SJSA1 (cell line): Measurements from ENCODE around the gene ALK. TPM values are rescaled to one million over a fixed set of nuclear protein-coding genes. Genes with fewer than 3 reads are reported as not detected.

Source experiments
- DNase-seq, 2 experiments: peaks; one replicate each; pipeline ENCODE4 v3.0.0-alpha.2; 2015 to 2020; ENCODE audit warnings: low spot score in 2 of 2, low read depth in 1 of 2
- H3K27ac ChIP-seq: fragments of 250-450 bp; sonication (Bioruptor Pico); 2 replicates; pipeline ENCODE4 v1.5.1; 2020; ENCODE audit warnings: mild to moderate bottlenecking, moderate library complexity
- H3K27me3 ChIP-seq: fragments of 250-450 bp; sonication (Bioruptor Pico); replicated peaks from 2 replicates; pipeline ENCODE4 v1.5.1; 2020; ENCODE audit warnings: mild to moderate bottlenecking, moderate library complexity
- H3K36me3 ChIP-seq: fragments of 250-450 bp; sonication (Bioruptor Pico); 2 replicates; pipeline ENCODE4 v1.5.1; 2020; ENCODE audit warnings: mild to moderate bottlenecking
- H3K4me1 ChIP-seq: fragments of 250-450 bp; sonication (Bioruptor Pico); replicated peaks from 2 replicates; pipeline ENCODE4 v1.6.1; 2021; ENCODE audit warnings: mild to moderate bottlenecking
- H3K4me3 ChIP-seq: fragments of 250-450 bp; sonication (Bioruptor Pico); 2 replicates; pipeline ENCODE4 v1.5.1; 2020; ENCODE audit warnings: mild to moderate bottlenecking
- H3K9me3 ChIP-seq: fragments of 250-450 bp; sonication (Bioruptor Pico); replicated peaks from 2 replicates; pipeline ENCODE4 v1.5.1; 2020; ENCODE audit warnings: mild to moderate bottlenecking
- total RNA-seq: library from RNA; depleted of rRNA; stranded (reverse); fragments of >200 nt; shearing (Covaris generic); gene quantifications from 2 replicates; pipeline ENCODE4 v1.2.3, GENCODE V29; 2014

The ALK gene
- total RNA-seq, 1 experiment from 2014 or later = not detected

DNA sequence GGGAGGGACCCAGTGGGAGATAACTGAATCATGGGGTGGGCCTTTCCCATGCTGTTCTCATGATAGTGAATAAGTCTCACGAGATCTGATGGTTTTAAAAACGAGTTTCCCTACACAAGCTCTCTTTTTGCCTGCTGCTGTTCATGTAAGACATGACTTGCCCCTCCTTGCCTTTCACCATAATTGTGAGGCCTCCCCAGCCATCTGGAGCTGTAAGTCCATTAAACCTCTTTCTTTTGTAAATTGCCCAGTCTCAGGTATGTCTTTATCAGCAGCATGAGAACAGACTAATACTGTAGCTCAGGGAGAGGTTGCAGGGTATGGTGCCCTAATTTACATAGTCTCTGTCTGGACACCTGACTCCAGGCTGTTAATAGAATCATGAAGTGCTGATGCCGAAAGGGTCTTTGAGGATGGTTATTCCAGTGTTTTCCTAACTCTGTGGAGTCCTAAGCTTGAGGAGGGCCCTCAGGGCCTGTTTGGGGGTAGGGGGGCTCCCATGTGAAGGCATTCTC lies 343.2 kb downstream of the ALK start:
- Histone ChIP-seq H3K27me3 (no peaks in the 10 kb centered on the region; the same call in 1 of the 2 replicates), H3K27ac (no peak overlapping the region), H3K4me3 (no peak overlapping the region), H3K4me1 (peaks cover 11% of the 10 kb centered on the region), H3K9me3 (no peaks in the 10 kb centered on the region), H3K36me3 (no peaks in the 10 kb centered on the region)
- no peak for DNase-seq

GRCh38 chr2:29576231-29576630 lies 345.2 kb downstream of the ALK start:
- no peak overlapping the region for H3K27ac ChIP-seq
- no peaks in the 10 kb centered on the region for H3K9me3 ChIP-seq
- no peak overlapping the region for H3K4me3 ChIP-seq
- peaks cover 11% of the 10 kb centered on the region for H3K4me1 ChIP-seq
- no peaks in the 10 kb centered on the region; the same call in 1 of the 2 replicates for H3K27me3 ChIP-seq
- H3K36me3 ChIP-seq = no peaks in the 10 kb centered on the region
- DNase-seq = no peak

GRCh38 chr2:29575370-29575890 lies 346.0 kb downstream of the ALK start:
- no peaks in the 10 kb centered on the region for H3K36me3 ChIP-seq
- no peaks in the 10 kb centered on the region for H3K9me3 ChIP-seq
- no peak for DNase-seq
- H3K27me3 ChIP-seq = peaks cover 6% of the 10 kb centered on the region; the same call in 1 of the 2 replicates
- peaks cover 11% of the 10 kb centered on the region for H3K4me1 ChIP-seq
- H3K27ac ChIP-seq = no peak overlapping the region
- H3K4me3 ChIP-seq = no peak overlapping the region

GRCh38 chr2:29573612-29574011 lies 347.8 kb downstream of the ALK start:
- Histone ChIP-seq H3K4me3 (no peak overlapping the region), H3K27me3 (peaks cover 11% of the 10 kb centered on the region; the same call in 1 of the 2 replicates), H3K36me3 (no peaks in the 10 kb centered on the region), H3K4me1 (peaks cover 11% of the 10 kb centered on the region), H3K27ac (no peak overlapping the region), H3K9me3 (no peaks in the 10 kb centered on the region)
- DNase-seq = peak in 1 of 2 experiments; percentile 8

DNA sequence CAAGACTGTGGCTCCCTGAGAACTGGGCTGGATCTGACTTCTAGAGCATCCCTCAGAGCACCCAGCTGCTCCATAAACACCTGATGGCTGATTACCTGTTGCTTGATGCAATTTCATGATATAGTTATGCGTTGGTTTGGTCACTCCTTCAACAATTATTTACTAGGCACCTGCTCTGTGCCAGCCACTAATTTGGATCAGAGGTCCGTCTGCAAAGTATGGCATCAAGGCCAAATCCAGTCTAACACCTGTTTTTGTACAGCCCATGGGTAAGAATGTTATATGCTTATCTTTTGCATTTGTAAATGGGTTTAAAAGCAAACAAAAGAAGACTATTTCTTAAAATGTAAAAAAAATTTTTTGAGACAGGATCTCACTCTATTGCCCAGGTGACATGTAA lies 348.2 kb downstream of the ALK start:
- no peaks in the 10 kb centered on the region for H3K9me3 ChIP-seq
- no peak overlapping the region for H3K4me3 ChIP-seq
- DNase-seq = no peak
- no peaks in the 10 kb centered on the region for H3K36me3 ChIP-seq
- peaks cover 11% of the 10 kb centered on the region for H3K4me1 ChIP-seq
- H3K27ac ChIP-seq = no peak overlapping the region
- peaks cover 11% of the 10 kb centered on the region; the same call in 1 of the 2 replicates for H3K27me3 ChIP-seq

DNA sequence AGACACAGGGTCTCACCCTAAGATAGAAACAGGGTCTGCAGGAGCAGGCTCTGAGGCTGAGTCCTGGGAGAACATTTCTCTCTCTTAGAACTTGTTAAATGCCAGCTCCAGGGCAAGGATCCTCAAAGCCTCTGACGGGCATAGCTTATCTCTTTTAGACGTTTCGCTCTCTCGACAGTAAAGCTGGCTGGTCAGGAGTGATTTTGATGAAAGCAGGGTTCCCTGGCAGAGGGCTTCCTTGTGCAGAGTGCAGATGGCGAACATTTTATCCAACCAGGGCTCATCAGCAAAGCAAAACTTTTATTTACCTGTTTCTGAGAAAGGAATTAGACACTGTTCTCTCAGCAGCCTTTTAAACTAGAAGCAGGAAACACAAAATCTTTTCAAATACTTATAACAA lies 350.8 kb downstream of the ALK start:
- H3K27me3 ChIP-seq = peaks cover 24% of the 10 kb centered on the region
- H3K27ac ChIP-seq = no peak overlapping the region
- H3K9me3 ChIP-seq = no peaks in the 10 kb centered on the region
- peaks cover 11% of the 10 kb centered on the region for H3K4me1 ChIP-seq
- H3K4me3 ChIP-seq = no peak overlapping the region
- DNase-seq = no peak
- no peaks in the 10 kb centered on the region for H3K36me3 ChIP-seq

DNA sequence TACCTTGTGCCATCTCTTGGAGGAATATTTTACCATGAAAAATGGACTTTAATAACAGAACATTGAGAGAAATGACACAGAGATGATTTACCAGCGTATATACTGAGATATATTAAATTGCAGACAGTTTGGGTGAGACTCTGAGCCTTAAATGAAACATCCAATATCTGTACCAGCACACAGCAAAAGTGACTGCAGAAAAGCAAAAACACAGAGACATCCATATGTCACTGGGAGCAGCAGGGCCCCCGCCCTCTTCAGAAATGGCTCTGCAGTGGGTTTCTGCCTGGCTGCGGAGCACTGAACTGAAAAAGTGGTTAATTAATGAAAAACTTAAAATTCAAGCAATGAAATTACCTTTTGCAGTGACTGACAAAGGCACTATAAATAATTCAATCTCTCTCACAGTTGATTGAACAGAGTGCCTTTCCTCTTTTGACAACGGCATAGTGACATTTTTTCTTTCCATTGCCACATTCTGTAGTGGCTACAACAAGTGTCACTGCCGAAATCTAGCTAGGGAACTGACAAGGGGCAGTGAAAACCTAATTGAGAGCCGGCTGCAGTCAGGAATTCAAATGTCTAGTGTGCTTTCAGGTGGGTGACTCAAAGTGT lies 353.4 kb downstream of the ALK start:
- peaks cover 24% of the 10 kb centered on the region for H3K27me3 ChIP-seq
- H3K4me3 ChIP-seq = no peak overlapping the region
- DNase-seq = no peak
- no peak overlapping the region for H3K27ac ChIP-seq
- H3K9me3 ChIP-seq = no peaks in the 10 kb centered on the region
- H3K4me1 ChIP-seq = no peaks in the 10 kb centered on the region
- H3K36me3 ChIP-seq = no peaks in the 10 kb centered on the region

DNA sequence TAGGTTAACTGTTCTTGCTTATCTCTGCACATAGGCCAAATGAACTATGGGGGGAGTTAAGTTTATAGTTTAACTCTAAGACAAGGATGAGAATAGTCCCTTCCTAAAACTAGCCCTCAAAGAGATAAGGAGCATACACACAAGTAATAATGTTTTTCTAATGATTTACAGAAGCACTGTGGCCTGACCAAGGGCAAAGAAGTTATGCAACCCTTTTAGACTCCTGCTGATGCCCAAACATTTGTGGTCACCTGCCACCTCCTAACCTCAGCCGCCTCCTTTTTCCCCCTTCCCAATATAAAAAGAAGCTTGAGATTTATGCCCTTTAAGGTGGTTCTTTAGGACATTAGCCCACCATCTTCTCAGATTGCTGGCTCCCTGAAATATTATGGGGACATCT lies 357.7 kb downstream of the ALK start:
- Histone ChIP-seq H3K27ac (no peak overlapping the region), H3K27me3 (peaks cover 12% of the 10 kb centered on the region), H3K9me3 (no peaks in the 10 kb centered on the region), H3K36me3 (no peaks in the 10 kb centered on the region), H3K4me3 (no peak overlapping the region), H3K4me1 (no peaks in the 10 kb centered on the region)
- no peak for DNase-seq

DNA sequence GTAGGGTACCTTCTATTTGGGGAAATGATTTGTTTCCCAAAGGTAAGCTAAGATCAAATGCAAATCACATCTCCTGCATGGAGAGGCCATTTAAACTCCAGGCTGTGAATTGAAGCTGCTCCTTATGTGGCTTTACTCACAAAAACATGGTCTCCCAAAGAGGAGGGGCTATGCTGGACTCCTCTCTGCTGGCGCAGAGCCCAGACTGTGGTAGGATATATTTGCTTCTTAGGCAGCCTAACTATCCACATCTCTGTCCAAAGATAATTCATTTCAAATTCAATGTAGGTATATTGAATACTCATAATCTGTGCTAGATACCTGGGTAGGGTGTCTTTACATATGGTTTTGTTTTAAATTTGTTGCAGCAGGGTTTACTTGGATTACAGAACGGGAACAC lies 358.5 kb downstream of the ALK start:
- no peak overlapping the region for H3K27ac ChIP-seq
- no peak for DNase-seq
- H3K4me3 ChIP-seq = no peak overlapping the region
- peaks cover 12% of the 10 kb centered on the region for H3K27me3 ChIP-seq
- H3K4me1 ChIP-seq = no peaks in the 10 kb centered on the region
- no peaks in the 10 kb centered on the region for H3K9me3 ChIP-seq
- no peaks in the 10 kb centered on the region for H3K36me3 ChIP-seq

DNA sequence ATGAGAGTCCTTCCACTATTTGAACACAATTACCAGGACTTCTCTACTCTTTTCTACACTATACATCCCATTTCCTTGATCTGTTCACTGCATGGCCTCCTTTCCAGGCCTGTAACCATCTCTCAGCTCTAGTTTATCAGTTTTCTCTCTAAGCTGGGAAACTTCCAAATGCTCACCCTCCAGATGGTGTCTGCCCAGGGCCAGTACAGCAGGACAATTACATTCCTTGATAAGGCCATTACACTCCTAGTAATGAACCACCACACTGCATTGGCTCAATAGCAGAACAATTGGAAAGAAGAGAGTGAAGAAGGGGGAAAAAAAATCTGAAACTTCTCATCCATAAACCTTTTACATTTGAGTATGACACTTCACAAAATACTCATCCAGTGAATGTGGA lies 359.1 kb downstream of the ALK start:
- no peak for DNase-seq
- no peaks in the 10 kb centered on the region for H3K9me3 ChIP-seq
- H3K36me3 ChIP-seq = no peaks in the 10 kb centered on the region
- no peak overlapping the region for H3K27ac ChIP-seq
- H3K4me3 ChIP-seq = no peak overlapping the region
- H3K27me3 ChIP-seq = peaks cover 8% of the 10 kb centered on the region
- H3K4me1 ChIP-seq = no peaks in the 10 kb centered on the region

DNA sequence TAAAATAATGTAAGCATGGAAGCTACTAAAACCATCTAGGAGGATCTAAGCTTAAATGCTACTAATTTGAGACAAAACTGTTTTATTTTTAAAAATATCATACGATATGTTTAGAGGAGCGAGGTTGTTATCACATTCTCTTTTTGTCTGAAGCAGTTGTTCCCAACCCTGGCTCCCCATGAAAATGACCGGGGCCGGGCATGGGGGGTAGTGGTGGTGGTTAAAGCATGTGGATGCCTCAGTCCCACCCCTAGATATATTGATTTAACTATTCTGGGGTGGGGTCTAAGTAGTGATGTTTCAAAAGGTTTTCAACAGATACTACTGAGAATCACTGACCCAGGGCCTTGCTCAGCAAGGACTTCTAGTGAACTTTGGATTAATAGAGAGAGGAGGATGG lies 359.8 kb downstream of the ALK start:
- Histone ChIP-seq H3K27me3 (peaks cover 6% of the 10 kb centered on the region; the same call in 1 of the 2 replicates), H3K4me3 (no peak overlapping the region), H3K36me3 (no peaks in the 10 kb centered on the region), H3K9me3 (no peaks in the 10 kb centered on the region), H3K4me1 (no peaks in the 10 kb centered on the region), H3K27ac (no peak overlapping the region)
- no peak for DNase-seq

DNA sequence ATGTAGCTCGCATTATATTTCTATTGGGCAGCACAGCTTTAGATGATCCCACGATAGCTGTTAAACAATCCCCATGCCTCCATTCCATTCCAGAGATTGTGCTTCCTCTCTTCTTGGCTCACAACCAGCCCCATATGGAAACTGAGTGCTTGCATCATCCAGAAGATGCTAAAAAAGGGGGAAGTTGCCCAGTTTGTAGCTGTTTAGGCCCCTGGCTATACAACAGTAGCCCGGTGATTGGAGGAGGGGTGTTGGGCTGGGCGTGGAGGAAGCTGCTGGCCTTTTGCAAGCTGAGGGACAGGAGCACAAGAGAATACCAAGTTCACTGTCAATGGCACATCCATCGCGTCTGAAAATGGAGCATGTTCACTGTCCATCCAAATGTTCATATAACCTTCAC lies 360.2 kb downstream of the ALK start:
- no peak overlapping the region for H3K4me3 ChIP-seq
- H3K27me3 ChIP-seq = peaks cover 1% of the 10 kb centered on the region; the same call in 1 of the 2 replicates
- H3K4me1 ChIP-seq = no peaks in the 10 kb centered on the region
- no peaks in the 10 kb centered on the region for H3K36me3 ChIP-seq
- DNase-seq = peak in 1 of 2 experiments; percentile 16
- H3K9me3 ChIP-seq = no peaks in the 10 kb centered on the region
- H3K27ac ChIP-seq = no peak overlapping the region

DNA sequence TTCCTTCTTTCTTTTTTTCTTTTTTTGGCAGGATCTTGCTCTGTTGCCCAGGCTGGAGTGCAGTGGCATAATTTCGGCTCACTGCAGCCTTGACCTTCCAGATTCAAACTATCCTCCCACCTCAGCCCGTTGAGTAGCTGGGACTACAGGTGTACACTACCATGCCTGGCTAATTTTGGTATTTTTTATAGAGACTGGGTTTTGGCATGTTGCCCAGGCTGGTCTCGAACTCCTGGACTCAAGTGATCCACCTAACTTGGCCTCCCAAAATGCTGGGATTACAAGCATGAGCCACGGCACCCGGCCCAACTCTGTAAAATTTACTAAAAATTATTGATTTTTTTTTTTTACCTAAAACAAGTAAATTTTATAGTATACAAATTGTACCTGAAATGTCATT lies 360.8 kb downstream of the ALK start:
- Histone ChIP-seq H3K27ac (no peak overlapping the region), H3K4me3 (no peak overlapping the region), H3K36me3 (no peaks in the 10 kb centered on the region), H3K4me1 (no peaks in the 10 kb centered on the region), H3K9me3 (no peaks in the 10 kb centered on the region), H3K27me3 (no peaks in the 10 kb centered on the region)
- peak in 1 of 2 experiments; percentile 13 for DNase-seq

- Histone ChIP-seq H3K4me3 (no peak overlapping the region), H3K27me3 (no peaks in the 10 kb centered on the region), H3K4me1 (no peaks in the 10 kb centered on the region), H3K36me3 (no peaks in the 10 kb centered on the region), H3K27ac (no peak overlapping the region), H3K9me3 (no peaks in the 10 kb centered on the region)
- DNase-seq = no peak
These were observed 361.4 kb downstream of the ALK start for GRCh38 chr2:29560030-29560429.
